Brain microvascular endothelial cell (primary cell): Measurements from ENCODE around the gene FLCN.

Experiments used
- DNase-seq: peaks from one replicate; pipeline ENCODE4 v3.0.0-alpha.2; 2020
- H3K27ac ChIP-seq: fragments of 250-450 bp; sonication (Bioruptor Pico); 2 replicates; pipeline ENCODE4 v1.5.1; 2020; ENCODE audit warnings: mild to moderate bottlenecking, moderate library complexity
- H3K27me3 ChIP-seq: fragments of 250-450 bp; sonication (Bioruptor Pico); replicated peaks from 2 replicates; pipeline ENCODE4 v1.5.1; 2020; ENCODE audit warnings: mild to moderate bottlenecking
- H3K36me3 ChIP-seq: fragments of 250-450 bp; sonication (Bioruptor Pico); replicated peaks from 2 replicates; pipeline ENCODE4 v1.5.1; 2020; ENCODE audit warnings: mild to moderate bottlenecking
- H3K4me3 ChIP-seq: 2 replicates; pipeline ENCODE4 v1.5.1; 2011; ENCODE audit warnings: low read depth, mild to moderate bottlenecking, control low read depth, low read length, moderate library complexity
- CTCF ChIP-seq: IDR thresholded peaks from 2 replicates; pipeline ENCODE4 v1.5.1; 2011; ENCODE audit warnings: low read depth, mild to moderate bottlenecking, moderate library complexity, low read length, control low read depth, inconsistent platforms; ENCODE audit errors: missing control alignments
- in situ Hi-C: cut with HindIII; loops from 2 replicates; pipeline ENCODE4 v1.10.0; 2017; ENCODE audit warnings: low sequenced_read_pairs, low pct_ligation_motif_present

The FLCN gene

GRCh38 chr17:17172001-17172939 lies 64.7 kb downstream of the FLCN start:
- Histone ChIP-seq H3K4me3 (no peak overlapping the region), H3K27ac (no peak overlapping the region), H3K36me3 (peaks cover 80% of the 10 kb centered on the region), H3K27me3 (no peaks in the 10 kb centered on the region)
- in situ Hi-C loops = no loop called here
- TF ChIP-seq CTCF = no peak
- DNase-seq = no peak

- no peak overlapping the region for H3K27ac ChIP-seq
- no peak overlapping the region for H3K4me3 ChIP-seq
- TF ChIP-seq CTCF = no peak
- no peaks in the 10 kb centered on the region for H3K27me3 ChIP-seq
- peaks cover 78% of the 10 kb centered on the region for H3K36me3 ChIP-seq
- no peak for DNase-seq
- in situ Hi-C loops = no loop called here
These were observed 65.8 kb downstream of the FLCN start for GRCh38 chr17:17171186-17171585.

GRCh38 chr17:17170346-17170985 lies 66.5 kb downstream of the FLCN start:
- in situ Hi-C loops = no loop called here
- H3K27me3 ChIP-seq = no peaks in the 10 kb centered on the region
- H3K4me3 ChIP-seq = no peak overlapping the region
- peaks cover 78% of the 10 kb centered on the region for H3K36me3 ChIP-seq
- no peak overlapping the region for H3K27ac ChIP-seq
- no peak for TF ChIP-seq CTCF
- no peak for DNase-seq

GRCh38 chr17:17169396-17169795 lies 67.6 kb downstream of the FLCN start:
- no peak overlapping the region for H3K4me3 ChIP-seq
- DNase-seq = no peak
- peaks cover 80% of the 10 kb centered on the region for H3K36me3 ChIP-seq
- in situ Hi-C loops = no loop called here
- H3K27me3 ChIP-seq = no peaks in the 10 kb centered on the region
- TF ChIP-seq CTCF = no peak
- H3K27ac ChIP-seq = no peak overlapping the region

GRCh38 chr17:17168401-17168800 lies 68.6 kb downstream of the FLCN start:
- no peak for TF ChIP-seq CTCF
- DNase-seq = no peak
- no peak overlapping the region for H3K4me3 ChIP-seq
- in situ Hi-C loops = no loop called here
- H3K27me3 ChIP-seq = no peaks in the 10 kb centered on the region
- H3K27ac ChIP-seq = no peak overlapping the region
- peaks cover 79% of the 10 kb centered on the region for H3K36me3 ChIP-seq
